Fibroblast of lung (primary cell): ENCODE measurements around the gene PIK3R4. TPM values are rescaled to one million over a fixed set of nuclear protein-coding genes. Genes with fewer than 3 reads are reported as not detected.

Experiments used
- DNase-seq, 2 donors: peaks; one replicate each; pipeline versions ENCODE4 v3.0.0 to v3.0.0-alpha.2; 2010; ENCODE audit warnings: low read depth in 2 of 2
- H2AFZ ChIP-seq: 2 replicates; pipeline ENCODE4 v1.5.1; 2012; ENCODE audit warnings: low read length, control low read depth, inconsistent platforms
- H3K27ac ChIP-seq: 2 replicates; pipeline ENCODE4 v1.5.1; 2011; ENCODE audit warnings: low read length, control low read depth; ENCODE audit not compliant: insufficient read depth
- H3K27me3 ChIP-seq: 2 replicates; pipeline ENCODE4 v1.5.1; 2011; ENCODE audit warnings: mild to moderate bottlenecking, low read length; ENCODE audit not compliant: control insufficient read depth, insufficient read depth
- H3K36me3 ChIP-seq: 2 replicates; pipeline ENCODE4 v1.5.1; 2011; ENCODE audit warnings: low read length; ENCODE audit not compliant: control insufficient read depth, insufficient read depth
- H3K4me1 ChIP-seq: 2 replicates; pipeline ENCODE4 v1.5.1; 2011; ENCODE audit warnings: low read length; ENCODE audit not compliant: control insufficient read depth, insufficient read depth; ENCODE audit errors: extremely low read depth
- H3K4me2 ChIP-seq: 2 replicates; pipeline ENCODE4 v1.5.1; 2011; ENCODE audit warnings: low read length, control low read depth; ENCODE audit not compliant: insufficient read depth; ENCODE audit errors: extremely low read depth
- H3K4me3 ChIP-seq, 4 experiments: fragments of 200-600 bp in 1 of 4; sonication (generic) in 1 of 4; replicated peaks in 1 of 4; 2 replicates each; pipeline ENCODE4 v1.5.1; 2011 to 2016; ENCODE audit warnings: low read length in 4 of 4, low read depth in 3 of 4, mild to moderate bottlenecking in 3 of 4, control low read depth in 2 of 4, inconsistent platforms in 1 of 4, mixed read lengths in 1 of 4; ENCODE audit not compliant: insufficient read depth in 1 of 4; ENCODE audit errors: control extremely low read depth in 1 of 4
- H3K79me2 ChIP-seq: 2 replicates; pipeline ENCODE4 v1.5.1; 2012; ENCODE audit warnings: mild to moderate bottlenecking, low read length, inconsistent platforms; ENCODE audit not compliant: control insufficient read depth, insufficient read depth
- H3K9ac ChIP-seq: 2 replicates; pipeline ENCODE4 v1.5.1; 2011; ENCODE audit warnings: mild to moderate bottlenecking, low read length, control low read depth; ENCODE audit not compliant: insufficient read depth
- H3K9me3 ChIP-seq: 2 replicates; pipeline ENCODE4 v1.5.1; 2012; ENCODE audit warnings: low read depth, low read length; ENCODE audit not compliant: control insufficient read depth, insufficient read depth
- H4K20me1 ChIP-seq: 2 replicates; pipeline ENCODE4 v1.5.1; 2011; ENCODE audit warnings: low read length; ENCODE audit not compliant: control insufficient read depth, insufficient read depth; ENCODE audit errors: extremely low read depth
- EZH2 ChIP-seq: IDR thresholded peaks from 2 replicates; pipeline ENCODE4 v1.5.1; 2012; ENCODE audit warnings: low read length, control low read depth, mild to moderate bottlenecking; ENCODE audit errors: missing control alignments
- polyA plus RNA-seq, 2 donors: library from polyadenylated mRNA; depleted of rRNA in 1 of 2; stranded (reverse) in 1 of 2; unstranded in 1 of 2; fragments of >200 nt; gene quantifications; 2 replicates each; pipeline ENCODE4 v1.2.1, GENCODE V29; 2011 to 2012; ENCODE audit warnings: missing spikeins in 1 of 2
- total RNA-seq: library from RNA; depleted of rRNA; stranded (reverse); fragments of >200 nt; gene quantifications from 2 replicates; pipeline ENCODE4 v1.2.1, GENCODE V29; 2014
- TF ChIP-seq, protein P1 (sequence below), 2 donors: IDR thresholded peaks in 1 of 2; conservative IDR thresholded peaks in 1 of 2; 1 replicate in 1 of 2; 2 replicates in 1 of 2; pipeline ENCODE4 v1.5.1; 2011 to 2012; ENCODE audit warnings: low read length in 2 of 2, control low read depth in 1 of 2, inconsistent platforms in 1 of 2, low read depth in 1 of 2, mild to moderate bottlenecking in 1 of 2

Gene PIK3R4
- total and polyA plus RNA-seq, 2 donors (not counting 1 experiment from before 2014, with no cell fraction given) = 33.4 to 44.6 TPM

DNA sequence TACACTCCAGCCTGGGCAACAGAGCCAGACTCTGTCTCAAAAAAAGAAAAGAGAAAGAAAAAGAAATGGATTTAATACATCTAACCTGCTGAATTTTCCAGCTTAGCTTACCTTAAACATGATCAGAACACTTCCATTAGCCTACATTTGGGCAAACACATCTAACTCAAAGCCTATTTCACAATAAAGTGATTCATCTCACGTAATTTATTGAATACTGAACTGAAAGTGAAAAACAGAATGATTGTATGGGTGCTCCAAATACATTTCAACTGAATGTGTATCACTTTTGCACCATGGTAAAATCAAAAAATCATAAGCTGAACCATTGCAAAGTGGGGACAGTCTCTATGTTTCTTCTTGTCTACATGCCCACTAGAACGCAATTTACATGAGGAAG is 9.0 kb downstream of the PIK3R4 start:
- Histone ChIP-seq H3K9ac (no peak overlapping the region), H4K20me1 (no peaks in the 10 kb centered on the region), H2AFZ (no peak overlapping the region), H3K4me2 (no peak overlapping the region), H3K4me3 (no peak overlapping the region), H3K27ac (no peak overlapping the region), H3K79me2 (peaks cover 16% of the 10 kb centered on the region), H3K4me1 (no peaks in the 10 kb centered on the region), H3K27me3 (no peaks in the 10 kb centered on the region), H3K36me3 (no peaks in the 10 kb centered on the region), H3K9me3 (no peaks in the 10 kb centered on the region)
- no peak for DNase-seq
- TF ChIP-seq, protein P1, sequence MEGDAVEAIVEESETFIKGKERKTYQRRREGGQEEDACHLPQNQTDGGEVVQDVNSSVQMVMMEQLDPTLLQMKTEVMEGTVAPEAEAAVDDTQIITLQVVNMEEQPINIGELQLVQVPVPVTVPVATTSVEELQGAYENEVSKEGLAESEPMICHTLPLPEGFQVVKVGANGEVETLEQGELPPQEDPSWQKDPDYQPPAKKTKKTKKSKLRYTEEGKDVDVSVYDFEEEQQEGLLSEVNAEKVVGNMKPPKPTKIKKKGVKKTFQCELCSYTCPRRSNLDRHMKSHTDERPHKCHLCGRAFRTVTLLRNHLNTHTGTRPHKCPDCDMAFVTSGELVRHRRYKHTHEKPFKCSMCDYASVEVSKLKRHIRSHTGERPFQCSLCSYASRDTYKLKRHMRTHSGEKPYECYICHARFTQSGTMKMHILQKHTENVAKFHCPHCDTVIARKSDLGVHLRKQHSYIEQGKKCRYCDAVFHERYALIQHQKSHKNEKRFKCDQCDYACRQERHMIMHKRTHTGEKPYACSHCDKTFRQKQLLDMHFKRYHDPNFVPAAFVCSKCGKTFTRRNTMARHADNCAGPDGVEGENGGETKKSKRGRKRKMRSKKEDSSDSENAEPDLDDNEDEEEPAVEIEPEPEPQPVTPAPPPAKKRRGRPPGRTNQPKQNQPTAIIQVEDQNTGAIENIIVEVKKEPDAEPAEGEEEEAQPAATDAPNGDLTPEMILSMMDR (conservative IDR thresholded peaks at IDR 0.05 in 1 of 2, IDR thresholded peaks at IDR 0.05 in 1 of 2; ENCODE audit: low read depth in 1 of 2, low read length in 2 of 2) = no peak
- TF ChIP-seq EZH2 = no peak

DNA sequence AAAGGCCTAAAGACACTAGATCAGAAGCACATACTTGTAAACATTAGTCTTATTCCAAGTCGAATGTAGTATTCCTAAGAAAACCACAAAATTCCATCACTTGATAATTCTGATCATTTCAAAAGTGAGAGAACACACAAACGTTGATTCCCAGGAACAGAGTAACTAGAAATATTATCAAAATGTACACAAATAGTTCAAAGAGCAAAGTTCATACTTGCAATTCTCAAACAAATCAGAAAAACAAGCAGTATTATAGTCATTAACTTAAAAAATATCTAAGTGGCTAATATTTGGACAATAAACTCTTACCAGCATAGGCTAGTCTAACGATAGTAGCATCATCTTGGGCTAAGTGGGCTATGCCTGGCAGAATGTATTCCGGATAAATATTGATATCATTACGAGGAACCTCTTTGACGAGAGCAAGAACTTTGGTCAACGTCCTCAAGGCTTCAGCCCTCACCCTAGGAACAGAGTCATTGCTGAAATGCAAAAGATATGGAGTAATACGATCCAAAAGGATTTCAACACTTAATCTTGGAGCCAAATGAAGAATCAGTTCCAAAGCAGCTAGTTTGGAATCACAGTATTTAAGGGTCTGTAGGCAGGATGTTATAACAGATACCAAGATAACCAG is 13.3 kb downstream of the PIK3R4 start:
- H3K4me3 ChIP-seq = no peak overlapping the region
- no peaks in the 10 kb centered on the region for H3K27me3 ChIP-seq
- H3K79me2 ChIP-seq = peaks cover 6% of the 10 kb centered on the region
- no peak overlapping the region for H3K4me2 ChIP-seq
- H3K9me3 ChIP-seq = no peaks in the 10 kb centered on the region
- H3K4me1 ChIP-seq = no peaks in the 10 kb centered on the region
- H3K27ac ChIP-seq = peak overlapping the region; percentile 30
- TF ChIP-seq EZH2 = no peak
- TF ChIP-seq, protein P1 (conservative IDR thresholded peaks at IDR 0.05 in 1 of 2, IDR thresholded peaks at IDR 0.05 in 1 of 2; ENCODE audit: low read depth in 1 of 2, low read length in 2 of 2) = no peak
- peak in 1 of 2 donors; percentile 49 for DNase-seq
- no peaks in the 10 kb centered on the region for H3K36me3 ChIP-seq
- no peak overlapping the region for H3K9ac ChIP-seq
- H4K20me1 ChIP-seq = no peaks in the 10 kb centered on the region
- peak overlapping the region; percentile 38 for H2AFZ ChIP-seq

DNA sequence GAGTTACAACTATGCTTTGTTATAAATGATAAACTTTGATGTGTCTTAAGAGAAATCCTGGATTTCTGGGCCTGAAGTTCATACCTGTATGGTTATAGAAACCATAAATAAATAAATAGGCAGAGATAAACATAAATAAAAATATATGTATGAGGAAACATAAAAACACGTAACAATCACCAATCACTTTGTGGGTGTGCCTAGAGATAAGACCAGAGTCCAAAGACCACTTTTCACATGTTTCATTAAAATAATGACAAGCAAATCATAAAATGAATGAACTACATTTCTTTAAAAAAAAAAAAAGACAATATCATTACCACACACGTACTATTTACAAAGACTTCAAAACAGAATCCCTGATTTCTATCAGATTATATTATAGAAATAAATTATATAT is 14.1 kb downstream of the PIK3R4 start:
- DNase-seq = no peak
- TF ChIP-seq, protein P1 (conservative IDR thresholded peaks at IDR 0.05 in 1 of 2, IDR thresholded peaks at IDR 0.05 in 1 of 2; ENCODE audit: low read depth in 1 of 2, low read length in 2 of 2) = no peak
- no peak for TF ChIP-seq EZH2

More for the DNA sequence above, 14.1 kb downstream of the PIK3R4 start:
- no peaks in the 10 kb centered on the region for H3K4me1 ChIP-seq
- no peak overlapping the region for H3K4me3 ChIP-seq
- peaks cover 4% of the 10 kb centered on the region for H3K79me2 ChIP-seq
- no peaks in the 10 kb centered on the region for H4K20me1 ChIP-seq
- H2AFZ ChIP-seq = no peak overlapping the region
- no peaks in the 10 kb centered on the region for H3K36me3 ChIP-seq
- H3K27me3 ChIP-seq = no peaks in the 10 kb centered on the region
- no peak overlapping the region for H3K4me2 ChIP-seq
- H3K9ac ChIP-seq = no peak overlapping the region
- H3K9me3 ChIP-seq = no peaks in the 10 kb centered on the region
- no peak overlapping the region for H3K27ac ChIP-seq
